A549 (cell line): ENCODE data around the gene RENBP.

Source experiments
- BCL3 ChIP-seq: fragments of >200 bp; sonication (Bioruptor Twin); formaldehyde crosslinking; IDR thresholded peaks from 3 replicates; pipeline ENCODE4 v1.6.1; 2016
- BHLHE40 ChIP-seq: IDR thresholded peaks from 2 replicates; pipeline ENCODE4 v1.6.1; 2012; ENCODE audit warnings: low read depth, low read length, inconsistent platforms
- CEBPB ChIP-seq, 2 experiments: fragments of >200 bp in 1 of 2; sonication (Bioruptor Twin) in 1 of 2; formaldehyde crosslinking in 1 of 2; IDR thresholded peaks; 2 replicates each; pipeline ENCODE4 v1.6.1; 2012 to 2016
- CTCF ChIP-seq: fragments of >200 bp; sonication (Bioruptor Twin); formaldehyde crosslinking; IDR thresholded peaks from 3 replicates; pipeline ENCODE4 v1.5.1; 2016
- EHMT2 ChIP-seq: fragments of 200-600 bp; sonication (generic); IDR thresholded peaks from 2 replicates; pipeline ENCODE4 v1.6.1; 2016; ENCODE audit warnings: antibody characterized with exemption, low read depth, mild to moderate bottlenecking, moderate library complexity
- JUN ChIP-seq, 2 experiments: fragments of >200 bp; sonication (Bioruptor Twin); formaldehyde crosslinking; IDR thresholded peaks; 2 replicates in 1 of 2; 3 replicates in 1 of 2; pipeline ENCODE4 v1.6.1; 2016 to 2017
- NPAS2 ChIP-seq: fragments of 250-450 bp; sonication (Bioruptor Pico); IDR thresholded peaks from 2 replicates; pipeline ENCODE4 v1.8.0; 2022; ENCODE audit warnings: mild to moderate bottlenecking, moderate library complexity, borderline replicate concordance
- PHF8 ChIP-seq: fragments of 200-600 bp; sonication (generic); IDR thresholded peaks from 2 replicates; pipeline ENCODE4 v1.6.1; 2016; ENCODE audit warnings: low read depth, mild to moderate bottlenecking, antibody characterized with exemption, moderate library complexity, borderline replicate concordance
- POLR2A ChIP-seq: IDR thresholded peaks from 2 replicates; pipeline ENCODE4 v1.6.1; 2012; ENCODE audit warnings: mild to moderate bottlenecking, low read length
- POLR2AphosphoS2 ChIP-seq: conservative IDR thresholded peaks from 2 replicates; pipeline ENCODE4 v1.6.1; 2012; ENCODE audit warnings: low read length, improper control_type of control experiment, inconsistent platforms
- RAD21 ChIP-seq, 2 experiments: fragments of >200 bp in 1 of 2; sonication (Bioruptor Twin) in 1 of 2; formaldehyde crosslinking in 1 of 2; IDR thresholded peaks in 1 of 2; conservative IDR thresholded peaks in 1 of 2; 2 replicates in 1 of 2; 3 replicates in 1 of 2; pipeline ENCODE4 v1.6.1; 2012 to 2018; ENCODE audit warnings: inconsistent platforms in 1 of 2
- REST ChIP-seq: fragments of 200-600 bp; sonication (generic); IDR thresholded peaks from 2 replicates; pipeline ENCODE4 v1.6.1; 2016; ENCODE audit warnings: antibody characterized with exemption, mild to moderate bottlenecking, moderate library complexity
- USF2 ChIP-seq: fragments of 450-650 bp; IDR thresholded peaks from 2 replicates; pipeline ENCODE4 v1.6.1; 2014; ENCODE audit warnings: antibody characterized with exemption

- TF ChIP-seq CTCF (no peak), JUN (IDR thresholded peaks at IDR 0.05) (no peak), USF2 (no peak), REST (no peak), BCL3 (no peak), POLR2A (no peak), PHF8 (no peak), BHLHE40 (no peak), POLR2AphosphoS2 (no peak), EHMT2 (no peak), NPAS2 (no peak), RAD21 (conservative IDR thresholded peaks at IDR 0.05 in 1 of 2, IDR thresholded peaks at IDR 0.05 in 1 of 2) (no peak), CEBPB (IDR thresholded peaks at IDR 0.05) (no peak)
Observed at GRCh38 chrX:153903238-153903980, 41.0 kb downstream of the RENBP start.
